HG03039 (cell line): ENCODE measurements around the gene SMTN.
A peak's percentile ranks its signal among the peaks of the same experiment; 100 is the strongest.
"Not testable (repeated sequence)": the region's sequence is repeated elsewhere in the genome, so short reads cannot be mapped to it uniquely, and the experiment has no call there.

Source experiments
- ATAC-seq: cut with Tn5 transposase; IDR thresholded peaks from one replicate; pipeline ENCODE4 v1.9.1; 2021; ENCODE audit warnings: mild to moderate bottlenecking, moderate library complexity; ENCODE audit not compliant: unreplicated experiment

SMTN gene

GRCh38 chr22:31069691-31070314 is 11.3 kb upstream of the SMTN start:
- not testable (repeated sequence) for ATAC-seq

DNA sequence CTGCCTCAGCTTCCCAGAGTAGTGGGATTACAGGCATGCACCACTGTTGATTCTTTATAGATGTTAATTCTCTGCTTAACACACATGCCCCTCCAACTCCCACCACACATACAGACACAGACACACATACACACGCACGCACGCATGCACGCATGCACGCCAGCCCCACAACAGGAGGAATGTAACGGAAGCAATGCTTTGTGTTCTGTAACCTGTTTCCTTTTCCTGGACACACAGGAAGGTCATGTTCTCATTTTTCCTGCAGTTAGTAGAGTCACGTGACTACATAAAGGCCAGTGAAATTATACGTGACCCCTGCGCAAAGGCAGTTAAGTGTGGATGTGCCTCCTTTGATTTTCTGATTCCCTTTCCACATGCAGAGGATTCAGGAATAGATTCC is 8.0 kb upstream of the SMTN start:
- ATAC-seq = not testable (repeated sequence)

DNA sequence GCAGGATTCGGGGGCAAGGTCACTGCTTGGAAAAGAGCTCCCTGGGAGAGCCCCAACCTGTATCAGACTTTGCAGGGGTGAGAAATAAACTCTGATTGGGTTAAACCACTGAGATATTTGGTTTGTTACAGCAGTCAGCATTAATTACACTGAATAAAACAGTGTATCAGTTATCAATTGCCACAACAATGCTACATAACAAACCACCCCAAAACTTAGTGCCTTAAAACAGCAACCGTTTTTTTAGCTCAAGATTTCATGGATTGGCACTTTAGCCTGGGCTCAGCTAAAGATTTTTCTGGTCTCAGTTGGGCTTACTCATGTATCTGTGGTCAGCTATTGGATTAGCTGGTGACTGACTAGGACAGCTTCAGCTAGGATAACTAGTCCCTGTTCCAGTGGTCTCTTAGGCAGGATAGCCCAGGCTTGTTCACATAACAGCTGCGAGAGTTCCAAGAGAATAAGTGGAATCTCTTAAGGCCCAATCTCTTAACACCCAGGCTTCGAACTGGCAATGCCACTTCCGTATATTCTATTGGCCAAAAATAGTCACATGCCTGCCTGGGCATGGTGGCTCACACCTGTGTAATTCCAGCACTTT is 7.5 kb upstream of the SMTN start:
- ATAC-seq = not testable (repeated sequence)

GRCh38 chr22:31075961-31076360 is 5.2 kb upstream of the SMTN start:
- no peak for ATAC-seq

DNA sequence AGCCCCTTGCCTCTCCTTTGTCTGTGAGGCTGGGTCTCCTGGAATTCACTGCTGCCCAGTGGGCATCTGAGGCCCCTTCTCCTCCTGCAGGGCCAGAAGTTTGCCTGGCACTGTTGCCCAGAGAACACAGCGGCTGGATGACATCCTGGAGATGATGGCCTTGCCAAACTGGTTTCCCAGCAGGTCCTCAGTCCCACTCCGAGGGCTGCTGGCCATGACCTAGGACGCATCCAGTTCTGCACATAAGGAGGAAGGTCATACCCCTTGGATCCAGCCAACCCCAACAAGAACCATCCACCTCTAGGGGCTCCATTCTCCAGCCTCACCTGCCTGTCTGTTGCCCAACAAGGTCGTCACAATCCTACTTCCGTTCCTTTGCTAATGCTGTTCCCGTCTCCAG is 3.4 kb upstream of the SMTN start:
- no peak for ATAC-seq

- ATAC-seq = not testable (repeated sequence)
Observed at GRCh38 chr22:31078389-31078788, 2.7 kb upstream of the SMTN start.

GRCh38 chr22:31079095-31079642 is 1.9 kb upstream of the SMTN start:
- ATAC-seq = no peak

DNA sequence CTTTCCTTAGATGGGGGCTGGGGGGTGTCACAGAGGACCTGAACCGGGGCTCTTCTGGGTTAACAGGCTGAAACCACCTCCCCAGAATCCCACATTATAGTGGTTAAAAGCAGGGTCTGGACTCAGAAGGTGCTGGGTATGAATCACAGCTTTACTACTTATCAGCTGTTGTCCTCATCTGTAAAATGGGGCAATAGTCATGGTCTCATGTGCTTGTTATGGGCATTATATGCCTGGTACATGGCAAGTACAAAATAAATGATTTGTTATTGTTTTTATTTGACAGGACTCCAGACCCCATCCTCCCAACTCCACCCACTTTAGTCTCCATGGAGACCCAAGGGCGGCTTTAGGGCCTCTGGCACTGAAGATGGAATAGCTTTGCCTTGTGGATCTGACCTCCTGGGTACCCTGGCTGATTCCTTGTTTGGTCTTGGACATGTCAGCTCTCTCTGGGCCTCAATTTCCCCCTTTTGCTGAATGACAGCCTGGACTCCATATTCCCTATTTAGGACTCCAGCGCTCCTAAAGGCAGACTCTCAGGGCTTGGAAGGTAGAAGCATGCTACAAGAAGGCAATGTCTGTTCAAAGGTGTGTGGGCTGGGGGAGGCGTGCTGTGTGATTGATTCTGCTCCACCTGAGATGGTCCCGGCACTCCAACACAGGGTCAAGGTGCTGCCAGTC is 812 bp upstream of the SMTN start:
- no peak for ATAC-seq

DNA sequence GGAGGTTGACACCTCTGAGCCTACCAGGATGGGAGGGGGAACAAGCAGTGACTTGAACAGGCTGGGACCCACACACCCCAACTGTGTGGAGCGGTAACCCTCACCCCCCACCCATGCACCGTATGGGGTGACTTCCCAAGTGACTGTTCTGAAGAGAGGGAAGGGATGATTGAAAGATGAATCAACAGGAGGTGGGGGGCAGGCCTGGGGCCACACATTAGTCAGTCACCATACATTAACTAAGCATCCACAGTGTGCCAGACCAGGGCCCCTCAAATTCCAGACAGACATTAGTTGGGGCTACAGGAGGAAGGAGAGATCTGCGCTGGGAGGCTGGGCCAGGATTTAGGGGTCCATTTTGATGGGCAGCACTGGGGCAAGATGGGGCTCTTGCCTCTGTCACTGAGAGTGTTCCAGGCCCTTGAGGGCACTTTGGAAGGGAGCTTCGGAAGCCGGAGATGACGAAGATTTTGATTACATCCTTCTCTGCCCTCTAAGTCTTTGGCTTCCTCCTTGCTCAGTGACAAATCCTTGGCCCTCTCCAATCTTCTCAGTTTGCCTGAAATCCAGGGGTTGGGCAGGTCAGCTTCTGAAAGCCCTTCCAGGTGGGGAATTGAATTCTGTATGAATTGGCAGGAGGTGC is 966 bp downstream of the SMTN start:
- no peak for ATAC-seq

DNA sequence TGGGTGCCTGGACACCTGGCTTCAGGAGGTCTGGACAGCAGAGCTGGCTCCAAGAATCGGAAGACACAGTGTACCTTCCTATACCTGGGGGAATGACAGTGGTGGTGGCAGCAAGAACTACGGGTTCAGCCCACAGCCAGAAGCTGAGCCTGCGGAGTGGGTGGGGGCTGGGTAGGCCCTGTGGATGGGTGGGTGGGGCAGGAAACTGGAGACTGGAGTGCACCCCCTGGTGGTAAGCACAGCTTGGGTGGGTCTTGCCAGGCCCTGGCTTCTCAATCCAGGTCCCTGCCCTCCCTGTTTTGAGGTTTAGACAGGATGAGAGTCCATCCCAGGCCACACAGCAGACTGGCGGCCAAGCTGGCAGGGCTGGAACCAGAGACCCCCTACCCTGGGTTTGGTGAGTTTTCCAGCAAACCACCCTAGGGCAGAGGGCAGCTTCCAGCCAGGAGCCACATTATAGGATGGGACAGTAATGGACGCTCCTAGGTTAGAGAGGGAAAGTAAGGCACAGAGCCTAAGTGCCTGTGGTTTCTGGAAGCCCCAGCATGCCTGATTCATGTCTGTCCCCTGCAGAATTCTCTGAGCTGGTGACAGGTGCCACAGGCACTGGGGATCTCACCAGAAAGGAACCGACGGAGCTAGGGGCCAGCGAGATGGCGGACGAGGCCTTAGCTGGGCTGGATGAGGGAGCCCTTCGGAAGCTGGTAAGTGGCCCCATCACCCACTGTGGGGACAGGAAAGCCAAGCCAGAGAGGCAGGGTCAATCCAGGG is 1.7 kb downstream of the SMTN start:
- ATAC-seq = no peak

DNA sequence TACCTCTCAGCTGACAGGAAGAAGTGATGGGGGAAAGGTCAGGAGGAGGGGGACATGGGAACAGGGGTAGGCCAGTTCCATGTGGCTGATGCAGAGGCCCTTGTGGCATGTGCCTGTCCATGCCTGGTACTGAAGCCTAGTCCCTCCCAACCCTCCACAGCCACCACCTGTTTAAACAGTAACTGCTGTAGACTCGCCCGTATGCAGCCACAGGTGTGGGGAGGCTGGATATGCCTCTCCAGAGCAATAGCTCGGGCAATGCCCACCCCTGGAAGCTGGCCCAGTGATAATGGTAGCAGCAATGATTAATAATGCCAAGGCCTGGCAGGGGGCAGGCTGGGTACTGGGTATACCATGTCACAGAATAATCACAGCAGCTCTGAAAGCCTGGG is 2.3 kb downstream of the SMTN start:
- ATAC-seq = no peak

GRCh38 chr22:31083923-31084810 is 3.0 kb downstream of the SMTN start:
- no peak for ATAC-seq

GRCh38 chr22:31084811-31085492 is 3.8 kb downstream of the SMTN start:
- peak; percentile 46 for ATAC-seq

GRCh38 chr22:31085493-31085824 is 4.3 kb downstream of the SMTN start:
- ATAC-seq = no peak

- no peak for ATAC-seq
Observed at GRCh38 chr22:31085928-31086327, 4.8 kb downstream of the SMTN start.

DNA sequence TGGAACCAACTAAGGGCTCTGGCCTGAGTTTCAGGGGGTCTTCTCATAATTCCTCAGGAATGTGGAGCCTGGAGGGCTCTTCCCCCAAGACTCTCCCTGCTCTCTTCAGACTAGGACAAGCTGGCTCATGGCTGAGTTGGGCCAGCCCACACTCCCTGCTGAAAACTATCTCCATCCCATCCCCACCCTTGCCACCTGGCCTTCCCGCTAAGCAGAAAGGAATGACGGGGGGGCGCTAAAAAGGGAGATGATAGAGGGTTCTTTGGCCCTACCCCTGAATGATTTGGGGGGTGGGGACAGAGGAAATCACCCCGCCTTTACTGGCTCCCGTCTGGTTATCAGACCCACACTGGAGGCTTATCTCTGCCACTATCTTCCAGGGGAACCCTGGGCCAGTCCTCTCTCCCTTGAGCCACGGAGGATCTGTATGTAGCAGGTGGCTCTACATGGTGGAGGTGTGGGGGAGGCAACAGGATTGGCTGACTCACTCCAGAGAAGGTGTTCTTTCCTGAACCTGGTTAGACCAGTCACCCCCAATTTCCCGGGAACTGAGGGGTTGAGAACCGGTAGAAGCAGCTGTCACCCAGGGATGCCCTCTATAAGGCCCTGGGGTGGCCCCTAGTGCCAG is 5.7 kb downstream of the SMTN start:
- ATAC-seq = no peak

DNA sequence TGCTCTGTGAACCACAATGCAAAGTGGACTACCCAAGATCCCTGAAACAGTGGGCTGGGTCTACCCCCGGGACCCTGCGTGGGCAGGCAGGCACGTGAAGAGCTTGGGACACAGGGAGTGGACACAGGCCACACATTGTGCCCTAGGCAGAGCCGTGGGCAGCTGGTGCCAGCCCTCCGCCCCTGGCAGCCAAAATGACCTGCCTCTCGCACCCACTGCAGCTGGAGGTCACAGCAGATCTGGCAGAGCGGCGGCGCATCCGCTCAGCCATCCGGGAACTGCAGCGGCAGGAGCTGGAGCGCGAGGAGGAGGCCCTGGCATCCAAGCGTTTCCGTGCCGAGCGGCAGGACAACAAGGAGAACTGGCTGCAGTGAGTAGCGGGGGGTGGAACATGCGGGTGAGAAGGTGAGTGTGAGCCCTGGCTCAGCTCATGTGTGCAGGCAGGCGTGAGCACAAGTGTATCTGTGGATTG is 6.7 kb downstream of the SMTN start:
- no peak for ATAC-seq

GRCh38 chr22:31088233-31088986 is 7.3 kb downstream of the SMTN start:
- no peak for ATAC-seq
